IPS-NIHi7 (cell line): Measurements from ENCODE around the gene FAM174C.
"Not testable (repeated sequence)": the region's sequence is repeated elsewhere in the genome, so short reads cannot be mapped to it uniquely, and the experiment has no call there.

Experiments
- DNase-seq: peaks from one replicate; pipeline ENCODE4 v3.0.0; 2012; ENCODE audit warnings: mixed read lengths; ENCODE audit errors: extremely low spot score

Gene FAM174C

DNA sequence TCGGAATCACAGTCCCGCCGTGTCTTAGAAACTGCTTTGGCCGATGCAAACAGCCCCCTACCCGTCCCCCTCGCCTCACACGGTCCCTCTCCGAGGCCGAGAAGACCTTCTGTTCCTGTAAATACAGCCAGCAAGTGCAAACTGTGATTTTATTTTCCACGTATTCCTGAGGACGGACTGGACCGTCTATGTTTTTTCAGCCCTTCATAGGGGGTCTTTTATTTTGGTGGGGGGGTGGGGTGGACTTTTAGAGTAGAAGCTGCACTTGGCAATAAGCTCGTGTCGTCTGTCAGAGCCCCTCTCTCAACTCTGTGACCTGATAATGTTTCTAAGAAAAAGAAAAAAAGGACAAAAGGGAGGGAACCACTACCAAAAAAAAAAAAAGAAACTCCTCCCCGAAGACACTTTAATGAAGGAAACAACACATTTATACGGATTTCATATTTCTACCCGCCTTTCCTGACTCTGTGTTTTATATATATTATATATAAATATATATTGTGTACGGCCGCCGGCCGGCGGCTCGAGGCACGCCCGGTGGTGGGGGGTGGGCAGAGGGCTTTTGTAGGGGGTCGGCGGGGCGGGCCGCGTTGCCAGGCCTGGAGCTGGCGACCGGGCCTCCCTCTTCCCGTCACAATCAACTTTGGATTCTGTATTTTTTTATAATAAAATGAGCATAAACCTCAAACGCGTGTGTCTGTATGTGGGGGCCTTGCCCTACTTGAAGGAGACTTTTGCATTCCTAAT lies 25.6 kb downstream of the FAM174C start:
- no peak for DNase-seq

DNA sequence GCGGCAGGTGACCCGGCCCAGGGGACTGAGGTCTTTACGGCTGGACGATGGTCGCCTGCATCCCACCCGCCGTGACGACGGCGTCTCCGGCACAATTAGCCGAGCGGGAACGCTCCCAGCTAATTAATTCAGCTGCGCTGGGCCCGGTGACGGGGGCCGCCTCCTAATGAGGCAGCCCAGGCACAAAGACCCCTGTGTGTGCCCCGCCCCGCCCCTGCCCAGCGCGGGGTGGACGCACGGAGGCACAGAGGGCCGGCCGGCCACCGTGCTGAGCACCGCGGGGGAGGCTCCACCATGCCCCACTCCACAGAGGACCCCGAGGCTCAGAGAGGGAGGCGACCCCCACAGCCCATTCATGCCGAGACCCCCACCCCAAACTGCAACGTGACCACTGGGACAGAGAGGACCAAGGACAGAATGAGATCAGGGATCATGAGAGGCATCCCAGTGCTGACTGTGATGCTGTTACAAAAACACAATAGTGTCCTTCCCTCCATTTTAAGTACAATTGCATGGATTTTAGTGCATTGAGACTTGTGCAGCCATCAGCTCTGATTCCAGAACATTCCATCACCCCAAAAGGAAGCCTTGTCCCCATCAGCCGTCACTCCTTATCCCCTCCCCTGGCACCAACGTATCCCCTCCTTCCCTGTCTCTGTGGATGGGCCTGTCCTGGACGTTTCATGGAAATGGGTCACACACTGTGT lies 27.4 kb downstream of the FAM174C start:
- no peak for DNase-seq

DNA sequence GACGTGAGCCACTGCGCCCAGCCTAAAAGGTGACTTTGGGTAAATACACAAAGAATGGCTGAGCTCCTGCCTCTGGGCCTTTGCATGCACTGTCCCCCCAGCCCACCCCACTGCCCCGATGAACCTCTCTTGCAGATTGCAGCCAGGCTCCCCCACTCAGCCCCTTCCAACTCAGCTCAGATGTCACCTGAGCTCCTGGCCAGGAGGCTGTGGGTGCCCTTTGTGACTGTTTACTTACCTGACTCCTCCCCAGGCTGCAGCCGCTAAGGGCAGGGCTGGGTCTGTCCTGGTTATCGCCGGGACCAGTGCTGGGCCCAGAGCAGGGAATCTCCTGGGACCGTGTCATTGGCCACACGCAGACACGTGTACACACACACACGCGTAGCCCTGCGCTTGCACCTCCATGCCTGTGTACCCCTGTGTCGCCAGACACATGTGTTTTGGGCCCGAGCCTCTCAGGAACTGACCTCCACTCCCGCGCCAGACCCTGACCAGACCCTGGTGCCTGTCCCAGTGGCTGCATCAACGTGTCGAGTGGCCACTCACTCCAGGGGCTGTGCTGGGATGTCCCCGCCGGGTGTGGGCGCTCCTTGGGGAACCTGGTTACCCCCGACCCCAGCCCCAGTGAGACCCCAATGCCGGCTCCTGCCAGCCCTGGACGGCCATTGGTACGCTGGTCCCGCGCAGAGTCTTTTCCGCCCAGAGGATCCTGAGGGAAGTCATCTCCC lies 29.0 kb downstream of the FAM174C start:
- no peak for DNase-seq

DNA sequence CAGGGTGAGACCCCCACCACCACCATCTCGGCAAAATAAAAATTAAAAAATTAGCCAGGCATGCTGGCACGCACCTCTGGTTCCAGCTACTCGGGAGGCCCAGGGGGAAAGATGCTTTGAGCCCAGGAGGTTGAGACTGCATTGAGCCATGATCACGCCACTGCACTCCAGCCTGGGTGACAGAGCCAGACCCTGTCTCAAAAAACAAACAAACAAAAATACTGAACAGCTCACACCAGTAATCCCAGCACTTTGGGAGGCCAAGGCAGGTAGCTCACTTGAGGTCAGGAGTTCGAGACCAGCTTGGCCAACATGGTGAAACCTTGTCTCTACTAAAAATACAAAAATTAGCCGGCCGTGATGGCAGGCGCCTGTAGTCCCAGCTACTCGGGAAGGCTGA lies 30.0 kb downstream of the FAM174C start:
- DNase-seq = not testable (repeated sequence)

DNA sequence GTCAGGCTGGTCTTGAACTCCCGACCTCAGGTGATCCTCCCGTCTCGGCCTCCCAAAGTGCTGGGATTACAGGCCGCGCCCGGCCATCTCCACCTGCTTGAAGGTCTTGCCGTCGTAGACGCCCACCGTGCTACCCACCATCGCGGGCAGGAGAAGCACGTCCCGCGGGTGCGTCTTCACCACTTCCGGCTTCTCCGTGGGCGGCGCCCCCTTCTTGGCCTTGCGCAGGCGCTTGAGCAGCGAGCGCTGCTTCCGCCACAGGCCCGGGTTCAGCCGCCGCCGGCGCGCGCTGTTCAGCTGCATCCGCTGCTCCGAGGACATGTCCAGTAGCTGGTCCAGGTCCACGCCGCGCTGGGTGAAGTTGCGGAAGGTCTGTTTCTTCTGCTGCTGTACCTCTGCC lies 32.0 kb downstream of the FAM174C start:
- no peak for DNase-seq

DNA sequence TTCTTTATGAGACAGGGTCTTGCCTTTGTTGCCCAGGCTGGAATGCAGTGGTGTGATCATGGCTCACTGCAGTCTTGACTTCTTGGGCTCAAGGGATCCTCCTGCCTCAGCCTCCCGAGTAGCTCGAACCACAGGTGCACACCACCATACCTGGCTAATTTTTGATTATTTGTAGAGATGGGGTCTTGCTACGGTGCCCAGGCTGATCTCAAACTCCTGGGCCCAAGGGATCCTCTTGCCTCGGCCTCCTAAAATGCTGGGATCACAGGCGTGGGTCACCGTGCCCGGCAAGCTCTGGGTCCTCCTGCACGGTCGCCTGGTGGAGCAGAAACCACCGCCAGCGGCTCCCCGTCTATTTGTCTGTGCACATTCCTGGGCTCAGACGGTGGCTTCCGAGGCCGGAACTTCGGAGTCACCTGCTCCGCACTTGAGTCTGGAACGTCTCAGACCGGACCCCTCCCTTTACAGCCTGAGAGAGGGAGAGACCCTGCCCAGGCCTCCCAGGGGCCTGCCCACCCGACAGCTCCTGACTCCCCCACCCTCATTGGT lies 32.5 kb downstream of the FAM174C start:
- DNase-seq = no peak

DNA sequence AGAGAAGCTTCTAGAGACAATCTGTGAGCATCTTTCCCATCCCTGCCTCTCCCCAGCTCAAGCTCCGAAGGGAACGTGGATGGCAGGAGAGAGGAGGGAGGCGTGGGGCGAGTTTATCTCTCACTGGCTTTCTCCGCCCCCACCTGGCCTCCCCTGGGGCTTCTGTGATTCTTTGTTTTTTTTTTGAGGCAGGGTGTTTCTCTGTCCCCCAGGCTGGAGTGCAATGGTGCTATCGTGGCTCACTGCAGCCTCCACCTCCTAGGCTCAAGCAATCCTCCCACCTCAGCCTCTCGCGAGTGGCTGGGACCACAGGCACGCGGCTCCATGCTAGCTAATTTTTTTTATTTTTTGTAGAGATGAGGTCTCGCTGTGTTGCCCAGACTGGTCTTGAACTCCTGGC lies 33.4 kb downstream of the FAM174C start:
- no peak for DNase-seq

DNA sequence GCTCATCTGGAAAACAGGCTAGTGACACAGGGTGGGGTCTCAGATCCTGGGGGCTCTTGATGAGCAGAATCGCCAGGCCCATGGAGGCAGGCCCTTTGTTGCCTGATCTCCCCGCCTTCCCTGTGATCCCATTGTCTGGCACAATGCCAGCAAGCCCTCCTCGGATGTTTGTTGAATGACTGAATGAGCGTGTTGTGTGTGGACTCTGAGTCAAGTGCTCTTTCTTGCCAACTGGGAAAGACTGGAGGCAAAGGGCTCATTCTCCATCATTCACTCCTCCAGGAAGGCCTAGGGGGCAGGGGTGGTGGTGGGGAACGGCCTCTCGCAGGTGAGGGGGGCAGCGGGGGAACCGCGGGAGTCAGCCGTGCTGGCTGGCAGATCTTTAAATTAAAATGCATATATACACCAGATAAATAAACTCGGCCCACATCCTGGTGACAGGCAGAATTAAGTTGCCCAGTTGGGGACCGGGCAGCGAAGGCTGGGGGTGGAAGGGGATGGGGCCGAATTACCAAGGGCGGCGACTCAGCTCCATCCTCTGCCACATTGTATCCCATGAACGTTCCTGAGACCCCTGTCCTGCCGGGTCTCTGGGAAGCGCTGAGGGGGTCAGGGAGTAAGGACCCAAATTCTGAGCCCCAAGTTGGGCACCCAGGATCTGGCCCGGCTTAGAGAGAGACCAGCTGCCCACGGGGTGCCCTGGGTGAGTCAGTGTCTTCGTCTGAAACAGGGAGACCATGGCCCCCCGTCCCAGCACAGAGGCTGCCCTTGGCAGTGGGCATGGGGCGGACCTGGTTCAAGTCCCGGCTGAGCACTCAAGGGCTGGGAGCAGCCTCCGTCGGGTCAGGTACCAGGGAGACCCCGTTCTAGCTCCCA lies 34.9 kb downstream of the FAM174C start:
- no peak for DNase-seq

DNA sequence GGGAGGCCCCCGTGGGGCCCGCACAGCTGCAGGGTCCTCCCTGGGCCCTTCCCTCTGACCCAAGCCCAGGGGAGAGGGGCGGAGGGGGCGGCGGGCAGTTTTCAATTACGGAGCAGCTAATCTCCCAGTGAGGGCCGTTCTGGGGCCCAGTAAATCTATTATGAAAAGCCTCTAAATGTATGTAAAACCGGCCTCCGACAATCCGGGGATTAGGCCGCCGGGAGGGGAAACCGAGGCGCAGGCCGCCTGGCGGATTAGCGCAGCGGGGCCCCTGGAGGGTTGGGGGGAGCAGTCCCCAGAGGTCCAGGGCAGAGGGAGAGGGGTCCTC lies 35.5 kb downstream of the FAM174C start:
- no peak for DNase-seq

DNA sequence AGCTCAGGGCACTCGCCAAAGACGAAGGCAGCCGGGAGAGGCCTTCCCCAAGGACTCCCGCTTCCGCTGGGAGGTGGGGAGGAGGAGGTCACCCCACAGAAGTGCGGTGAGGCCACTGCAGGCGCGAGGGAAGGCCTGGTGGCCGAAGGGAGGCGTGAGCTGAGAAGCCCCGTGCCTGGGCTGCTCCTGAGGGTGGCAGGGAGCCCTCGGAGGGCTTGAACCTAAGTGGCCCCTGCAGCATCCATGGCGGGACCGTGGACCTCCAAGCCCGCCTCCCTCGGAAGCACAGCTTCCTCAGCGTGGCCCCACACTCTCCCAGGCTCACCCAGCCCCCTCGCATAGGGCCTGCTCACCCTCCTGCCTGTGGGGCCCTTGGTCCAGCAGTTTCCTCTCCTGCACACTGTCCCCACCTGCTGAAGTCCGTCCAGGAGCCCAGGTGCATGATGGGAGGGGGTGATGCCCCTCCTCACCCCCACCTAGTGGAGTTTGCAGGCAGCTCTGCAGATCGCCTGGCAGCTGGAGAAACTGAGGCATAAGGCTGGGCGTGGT lies 36.3 kb downstream of the FAM174C start:
- DNase-seq = no peak

DNA sequence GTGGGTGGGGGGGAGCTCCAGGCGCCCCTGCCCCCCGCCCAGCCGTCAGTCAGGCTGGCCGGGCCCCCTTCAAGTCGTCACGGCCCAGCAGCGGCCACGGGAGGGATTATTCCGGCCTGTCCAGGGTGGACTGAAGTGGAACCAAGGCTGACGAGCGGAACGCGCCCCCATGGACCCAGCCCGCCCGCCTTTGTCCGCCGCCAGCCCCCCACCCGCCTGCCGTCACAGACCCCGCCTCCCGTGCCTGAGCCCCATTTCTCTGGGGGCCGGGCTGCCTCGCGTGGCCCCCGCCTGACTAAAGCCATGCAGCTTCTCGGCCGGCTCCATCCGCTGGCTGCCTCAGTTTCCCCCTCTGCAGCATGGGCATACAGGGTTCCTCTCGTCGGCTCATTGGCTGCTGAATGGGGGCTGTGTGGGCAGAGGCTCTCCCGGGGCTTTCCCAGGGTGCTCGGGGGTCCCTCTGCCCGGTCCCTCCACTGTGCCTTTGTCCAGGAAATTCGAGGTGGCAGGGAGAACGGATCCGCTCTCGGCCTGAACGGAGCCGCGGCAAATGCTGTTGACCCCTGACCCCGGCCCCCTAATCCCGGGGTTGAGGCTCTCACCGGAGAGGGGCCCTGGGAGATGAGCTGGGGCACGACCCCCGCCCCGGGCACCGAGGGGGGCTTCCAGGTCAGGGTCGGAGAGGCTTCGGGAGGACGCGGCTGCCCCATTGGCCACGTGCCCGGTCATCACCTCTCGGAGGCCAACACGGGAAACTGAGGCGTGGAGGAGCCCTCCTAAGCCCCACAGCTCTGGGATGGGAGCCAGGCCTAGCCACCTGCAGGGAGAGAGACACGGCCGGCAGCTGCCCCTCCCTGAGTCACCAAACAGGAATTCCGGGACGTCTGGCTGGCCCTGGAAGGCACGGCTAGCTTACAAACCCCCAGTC lies 37.7 kb downstream of the FAM174C start:
- peak; percentile 78 for DNase-seq

DNA sequence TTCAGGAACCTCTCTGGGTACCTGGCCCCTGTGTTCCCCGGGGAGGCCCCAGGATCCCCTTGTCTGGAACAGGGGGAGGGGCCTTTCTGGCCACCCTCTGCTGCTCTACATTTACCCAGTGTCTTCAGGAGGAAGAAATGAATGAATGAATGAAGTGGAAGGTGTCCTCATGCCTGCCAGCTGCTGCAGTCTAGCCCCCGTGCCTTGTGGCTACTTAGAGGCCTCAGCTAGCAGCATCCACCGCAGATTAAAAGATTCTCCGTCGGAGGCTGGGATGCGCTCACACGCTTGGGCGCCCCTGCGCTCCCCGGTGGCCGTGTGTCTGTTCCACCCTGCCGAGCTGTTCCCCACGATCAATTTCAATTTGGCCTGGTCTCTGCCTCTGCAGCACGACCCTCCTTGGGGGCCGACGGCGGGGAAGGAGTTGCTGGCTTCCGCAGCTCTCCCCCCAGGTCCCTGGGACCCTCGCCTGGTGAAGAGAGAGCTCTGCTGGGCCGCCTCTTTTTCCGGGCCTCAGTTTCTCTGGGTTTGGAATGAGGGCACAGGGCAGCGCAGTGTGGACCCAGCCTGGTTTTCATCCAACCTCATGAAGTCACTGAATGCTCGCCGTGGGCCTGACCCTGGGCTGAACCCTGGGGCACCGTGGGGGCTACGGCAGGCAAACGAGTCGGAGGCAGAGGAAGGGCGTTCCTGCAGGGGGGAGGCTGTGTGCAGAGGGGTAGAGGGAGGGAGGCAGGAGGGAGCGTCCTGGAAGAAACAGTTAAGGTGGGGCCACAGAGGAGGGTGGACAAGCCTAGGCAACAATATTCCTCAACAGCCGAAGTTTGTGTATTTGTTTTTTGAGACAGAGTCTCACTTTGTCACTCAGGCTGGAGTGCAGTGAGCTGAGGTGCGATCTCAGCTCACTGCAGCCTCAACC lies 38.6 kb downstream of the FAM174C start:
- DNase-seq = no peak

DNA sequence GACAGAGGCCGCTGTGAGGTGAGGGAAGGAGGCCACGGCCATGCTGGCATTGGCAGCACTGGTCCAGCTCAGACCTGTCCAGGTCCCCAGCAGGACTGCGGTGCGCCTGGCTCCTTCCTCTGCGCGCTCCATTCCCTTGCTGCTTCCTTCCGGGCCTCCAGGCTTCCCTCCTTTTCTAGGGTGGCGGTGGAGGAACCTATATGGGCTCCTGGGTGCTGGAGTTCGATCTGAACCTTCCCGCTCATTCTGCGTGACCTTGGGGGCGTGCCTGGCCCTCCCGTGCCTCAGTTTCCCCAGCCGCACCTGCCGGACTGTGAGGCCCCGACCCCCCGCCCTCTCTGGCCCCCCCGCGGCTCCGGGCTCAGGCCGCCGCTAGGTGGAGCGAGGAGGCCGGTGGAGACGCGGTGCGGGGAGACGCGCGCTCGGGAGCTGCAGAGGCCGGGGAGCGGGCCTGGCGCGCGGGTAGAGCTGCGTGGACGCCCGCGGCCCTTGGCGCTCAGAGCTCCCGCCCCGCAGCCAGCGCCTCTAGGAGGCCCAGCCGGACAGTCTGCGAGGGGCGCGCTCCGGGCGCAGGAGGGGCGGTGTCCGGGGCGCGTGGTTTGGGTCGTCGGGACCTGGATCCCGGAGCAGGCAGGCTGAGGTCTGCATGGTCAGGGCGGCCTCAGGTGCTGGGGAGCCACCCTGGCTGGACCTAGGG lies 40.3 kb downstream of the FAM174C start:
- peak; percentile 84 for DNase-seq

DNA sequence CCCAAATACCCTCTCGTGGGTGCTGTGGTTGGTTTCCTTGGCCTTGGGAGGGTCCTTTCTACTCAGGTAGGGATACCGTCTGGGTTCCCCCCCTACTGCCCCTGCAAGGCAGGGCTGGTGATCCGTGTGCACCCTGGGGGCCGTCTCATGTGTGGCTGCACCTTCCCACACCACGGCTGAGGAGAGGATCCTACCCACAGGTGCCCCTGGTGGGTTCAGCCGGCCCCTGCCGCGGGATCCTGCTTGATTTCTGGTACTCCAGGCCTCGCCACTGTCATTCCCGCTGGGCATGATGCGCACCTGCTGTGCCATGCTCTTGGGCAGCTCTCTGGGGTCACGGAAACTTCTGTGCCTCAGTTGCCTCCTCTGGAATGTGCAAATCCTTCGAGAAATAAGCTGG lies 41.1 kb downstream of the FAM174C start:
- no peak for DNase-seq

DNA sequence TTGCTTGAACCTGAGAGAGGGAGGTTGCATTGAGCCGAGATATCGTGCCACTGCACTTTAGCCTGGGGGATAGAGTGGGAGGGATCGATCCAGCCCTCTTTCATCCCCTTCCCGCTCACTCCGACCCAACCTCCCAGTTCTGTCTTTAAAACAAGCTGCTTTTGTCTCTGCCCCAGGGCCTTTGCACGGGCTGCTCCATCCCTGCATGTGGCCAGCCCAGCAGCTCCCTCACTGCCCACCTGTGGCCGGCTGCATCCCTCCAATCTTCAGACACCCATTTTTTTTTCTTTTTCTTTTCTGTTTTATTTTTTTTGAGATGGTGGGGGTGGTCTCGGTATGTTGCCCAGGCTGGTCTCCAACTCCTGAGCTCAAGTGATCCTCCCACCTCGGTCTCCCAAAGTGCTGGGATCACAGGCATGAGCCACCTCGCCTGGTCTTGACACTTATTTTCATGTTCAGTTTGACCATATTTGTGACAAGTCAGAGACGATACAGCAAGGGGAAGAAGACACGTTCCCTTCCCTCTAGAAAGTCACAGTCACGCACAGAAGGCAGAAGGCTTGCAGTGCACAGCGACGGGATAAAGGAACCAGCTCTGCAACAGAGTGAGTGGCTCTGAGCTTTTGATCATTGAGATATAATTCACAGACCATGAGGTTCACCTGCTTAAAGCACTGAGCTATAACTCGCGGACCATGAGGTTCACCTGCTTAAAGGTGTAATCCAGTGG lies 42.1 kb downstream of the FAM174C start:
- DNase-seq = no peak

DNA sequence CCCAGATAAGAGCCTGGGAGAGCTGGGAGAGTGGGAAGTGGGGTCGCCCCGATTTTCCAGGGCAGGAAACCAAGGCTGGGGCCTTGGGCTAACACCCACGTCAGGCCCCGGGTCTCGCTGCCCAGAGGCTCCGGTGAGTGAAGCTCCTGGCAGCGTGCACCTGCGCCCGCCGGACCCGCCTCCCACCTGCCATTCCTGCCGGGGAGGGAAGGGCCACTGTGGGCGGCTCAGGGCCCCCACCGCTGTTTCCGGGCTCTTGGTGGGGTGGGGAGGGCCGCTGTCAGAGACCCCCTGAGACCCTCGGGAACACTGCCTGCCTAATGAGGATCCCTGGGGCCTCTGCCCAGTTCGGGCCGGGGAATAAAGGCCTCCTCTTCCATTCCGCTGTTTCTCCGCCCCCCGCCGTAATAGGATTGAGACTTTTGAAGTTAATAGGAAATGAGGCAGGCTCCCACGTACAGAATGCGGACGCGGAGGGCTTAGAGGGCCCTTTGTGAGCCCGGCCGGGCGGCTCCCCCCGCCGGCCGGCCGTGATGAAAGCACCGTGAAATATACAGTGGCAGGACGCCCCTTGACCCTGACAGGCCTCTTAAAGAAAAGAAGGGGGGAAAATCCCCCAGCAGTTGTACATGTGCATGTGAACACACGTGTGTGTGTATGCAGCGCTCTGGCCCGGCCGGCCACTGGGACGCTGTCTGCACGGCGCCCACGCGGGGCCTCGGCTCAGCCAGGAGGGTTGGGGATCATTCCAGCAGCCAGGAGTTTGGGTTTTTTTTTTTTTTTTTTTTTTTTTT lies 43.5 kb downstream of the FAM174C start:
- no peak for DNase-seq

DNA sequence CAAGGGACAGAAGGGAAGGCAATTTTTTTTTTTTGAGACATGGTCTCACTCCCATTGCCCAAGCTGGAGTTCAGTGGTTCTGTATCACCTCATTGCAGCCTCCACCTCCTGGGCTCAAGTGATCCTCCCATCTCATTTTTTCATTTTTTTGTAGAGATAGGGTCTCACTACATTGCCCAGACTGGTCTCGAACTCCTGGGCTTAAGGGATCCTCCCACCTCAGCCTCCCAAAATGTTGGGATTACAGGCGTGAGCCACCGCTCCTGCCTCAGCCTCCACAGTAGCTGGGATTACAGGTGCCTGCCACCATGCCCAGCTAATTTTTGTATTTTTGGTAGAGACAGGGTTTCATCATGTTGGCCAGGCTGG lies 44.9 kb downstream of the FAM174C start:
- DNase-seq = not testable (repeated sequence)
